ENCODE measurements around the gene SMARCC1. TPM values are rescaled to one million over a fixed set of nuclear protein-coding genes. Genes with fewer than 3 reads are reported as not detected.

The SMARCC1 gene
- total RNA-seq, 3 donors from 2014 or later, result 27.4 to 63.2 (median 61.9) TPM

GRCh38 chr3:47669026-47669749 is 112.5 kb downstream of the SMARCC1 start:
- intact Hi-C loops (cut with DNase I; ENCODE audit: low total_unique reads), result no loop called here
- H3K36me3 ChIP-seq, result peaks cover 6% of the 10 kb centered on the region
- DNase-seq (ENCODE audit: low spot score in 2 of 2), result no peak
- H3K27me3 ChIP-seq, result no peaks in the 10 kb centered on the region
- no peaks in the 10 kb centered on the region for H3K9me3 ChIP-seq
- no peak for TF ChIP-seq CTCF (IDR thresholded peaks at IDR 0.05)
- TF ChIP-seq POLR2AphosphoS5 (IDR thresholded peaks at IDR 0.05), result no peak
- TF ChIP-seq POLR2A (IDR thresholded peaks at IDR 0.05), result no peak
- no peaks in the 10 kb centered on the region for H3K4me1 ChIP-seq
- no peak overlapping the region for H3K27ac ChIP-seq
- no peak overlapping the region for H3K4me3 ChIP-seq

GRCh38 chr3:47666118-47666517 is 115.6 kb downstream of the SMARCC1 start:
- H3K36me3 ChIP-seq, result no peaks in the 10 kb centered on the region
- intact Hi-C loops (cut with DNase I; ENCODE audit: low total_unique reads), result no loop called here
- DNase-seq (ENCODE audit: low spot score in 2 of 2), result no peak

GRCh38 chr3:47664519-47664918 is 117.2 kb downstream of the SMARCC1 start:
- TF ChIP-seq POLR2AphosphoS5 (IDR thresholded peaks at IDR 0.05) (no peak), CTCF (IDR thresholded peaks at IDR 0.05) (no peak), POLR2A (IDR thresholded peaks at IDR 0.05) (no peak)
- Histone ChIP-seq H3K4me1 (no peaks in the 10 kb centered on the region), H3K36me3 (no peaks in the 10 kb centered on the region), H3K4me3 (no peak overlapping the region), H3K9me3 (no peaks in the 10 kb centered on the region), H3K27ac (no peak overlapping the region), H3K27me3 (no peaks in the 10 kb centered on the region)
- intact Hi-C loops (cut with DNase I; ENCODE audit: low total_unique reads), result no loop called here
- no peak for DNase-seq (ENCODE audit: low spot score in 2 of 2)

More at GRCh38 chr3:47666118-47666517, 115.6 kb downstream of the SMARCC1 start:
- no peaks in the 10 kb centered on the region for H3K4me1 ChIP-seq
- TF ChIP-seq CTCF (IDR thresholded peaks at IDR 0.05) (no peak), POLR2A (IDR thresholded peaks at IDR 0.05) (no peak), POLR2AphosphoS5 (IDR thresholded peaks at IDR 0.05) (no peak)
- H3K4me3 ChIP-seq, result no peak overlapping the region
- no peaks in the 10 kb centered on the region for H3K27me3 ChIP-seq
- H3K9me3 ChIP-seq, result no peaks in the 10 kb centered on the region
- no peak overlapping the region for H3K27ac ChIP-seq

- Histone ChIP-seq H3K27ac (no peak overlapping the region), H3K27me3 (no peaks in the 10 kb centered on the region), H3K9me3 (no peaks in the 10 kb centered on the region), H3K4me1 (no peaks in the 10 kb centered on the region), H3K4me3 (no peak overlapping the region), H3K36me3 (no peaks in the 10 kb centered on the region)
- TF ChIP-seq CTCF (IDR thresholded peaks at IDR 0.05) (no peak), POLR2A (IDR thresholded peaks at IDR 0.05) (no peak), POLR2AphosphoS5 (IDR thresholded peaks at IDR 0.05) (no peak)
- no peak for DNase-seq (ENCODE audit: low spot score in 2 of 2)
- intact Hi-C loops (cut with DNase I; ENCODE audit: low total_unique reads), result no loop called here
These were observed 118.0 kb downstream of the SMARCC1 start for GRCh38 chr3:47663630-47664240.

GRCh38 chr3:47661121-47661752 is 120.5 kb downstream of the SMARCC1 start:
- intact Hi-C loops (cut with DNase I; ENCODE audit: low total_unique reads), result no loop called here
- TF ChIP-seq POLR2AphosphoS5 (IDR thresholded peaks at IDR 0.05) (no peak), CTCF (IDR thresholded peaks at IDR 0.05) (no peak), POLR2A (IDR thresholded peaks at IDR 0.05) (no peak)
- H3K9me3 ChIP-seq, result no peaks in the 10 kb centered on the region
- H3K4me3 ChIP-seq, result no peak overlapping the region
- H3K4me1 ChIP-seq, result no peaks in the 10 kb centered on the region
- no peak for DNase-seq (ENCODE audit: low spot score in 2 of 2)
- H3K27me3 ChIP-seq, result no peaks in the 10 kb centered on the region
- H3K36me3 ChIP-seq, result no peaks in the 10 kb centered on the region
- H3K27ac ChIP-seq, result no peak overlapping the region
